Colonic mucosa (tissue), 4 donors: ENCODE measurements around the gene TRAPPC2. TPM values are rescaled to one million over a fixed set of nuclear protein-coding genes. Genes with fewer than 3 reads are reported as not detected.

Source experiments
- DNase-seq: peaks from one replicate; pipeline ENCODE4 v3.0.0-alpha.2; 2020
- H3K27ac ChIP-seq: fragments of 200-600 bp; one replicate; pipeline ENCODE4 v1.8.0; 2021
- H3K27me3 ChIP-seq: fragments of 200-600 bp; one replicate; pipeline ENCODE4 v1.8.0; 2021
- H3K36me3 ChIP-seq: fragments of 200-600 bp; one replicate; pipeline ENCODE4 v1.8.0; 2021
- H3K4me1 ChIP-seq: fragments of 200-600 bp; one replicate; pipeline ENCODE4 v1.8.0; 2021; ENCODE audit warnings: mild to moderate bottlenecking
- H3K4me3 ChIP-seq: fragments of 200-600 bp; one replicate; pipeline ENCODE4 v1.8.0; 2021
- H3K9ac ChIP-seq, 2 donors: one replicate each; pipeline ENCODE4 v1.7.0; 2013; ENCODE audit warnings: control low read depth in 2 of 2, low read depth in 2 of 2, low read length in 2 of 2
- H3K9me3 ChIP-seq: fragments of 200-600 bp; one replicate; pipeline ENCODE4 v1.8.0; 2021
- CTCF ChIP-seq: fragments of 200-600 bp; IDR thresholded peaks from one replicate; pipeline ENCODE4 v1.8.0; 2022; ENCODE audit warnings: antibody characterized with exemption, mild to moderate bottlenecking
- intact Hi-C: fragments of 100-400 bp; cut with DNase I; formaldehyde crosslinking; loops from one replicate; pipeline ENCODE4 v1.14.1; 2022
- total RNA-seq, 2 donors: library from RNA; stranded (reverse); fragmentation: NEBNext Ultra II Directional in 1 of 2; extraction: Animal tissue kit (Norgen Biotek cat#: 25700) in 1 of 2; gene quantifications; one replicate each; pipeline ENCODE4 v1.2.1, GENCODE V29; 2021
- donor health status: healthy.
- donor health status: DM: no; HTN: no; CAD: no.
- donor health status: DM: no; HTN: no; CAD: no.

TRAPPC2 gene
- total RNA-seq, 2 donors from 2014 or later: 20.4 to 20.9 TPM

- Histone ChIP-seq H3K27ac (peak overlapping the region; percentile 85), H3K4me3 (peak overlapping the region; percentile 58)
Observed at GRCh38 chrX:13689741-13690211, 44.6 kb downstream of the TRAPPC2 start.

GRCh38 chrX:13688958-13689740, 45.3 kb downstream of the TRAPPC2 start, which contains the start of gene RAB9A:
TSS of gene RAB9A (plus strand) at chrX:13689128. CDS start at chrX:13708747, 19,619 bp downstream.
- peaks cover 7% of the 10 kb centered on the region for H3K27me3 ChIP-seq
- no peaks in the 10 kb centered on the region for H3K4me1 ChIP-seq
- no peak for TF ChIP-seq CTCF
- H3K4me3 ChIP-seq: peak within 1 kb of the TSS; percentile 58
- no peaks in the 10 kb centered on the region for H3K9me3 ChIP-seq
- no peaks in the 10 kb centered on the region for H3K36me3 ChIP-seq
- peak; percentile 92 for DNase-seq
- peak within 1 kb of the TSS; percentile 81 to 90 for H3K9ac ChIP-seq
- H3K27ac ChIP-seq: peak within 1 kb of the TSS; percentile 85
- intact Hi-C loops: no loop called here

More at GRCh38 chrX:13689741-13690211, 44.6 kb downstream of the TRAPPC2 start:
- H3K9me3 ChIP-seq: no peaks in the 10 kb centered on the region
- H3K4me1 ChIP-seq: no peaks in the 10 kb centered on the region
- no peaks in the 10 kb centered on the region for H3K36me3 ChIP-seq
- intact Hi-C loops: no loop called here
- TF ChIP-seq CTCF: no peak
- H3K9ac ChIP-seq: peak overlapping the region; percentile 81 to 90
- peaks cover 7% of the 10 kb centered on the region for H3K27me3 ChIP-seq
- DNase-seq: no peak

GRCh38 chrX:13688384-13688957, 45.9 kb downstream of the TRAPPC2 start:
- no peak for DNase-seq

GRCh38 chrX:13687203-13687602, 47.2 kb downstream of the TRAPPC2 start:
- Histone ChIP-seq H3K4me1 (no peaks in the 10 kb centered on the region), H3K9me3 (no peaks in the 10 kb centered on the region), H3K9ac (no peak overlapping the region), H3K36me3 (no peaks in the 10 kb centered on the region), H3K27me3 (peaks cover 7% of the 10 kb centered on the region), H3K27ac (no peak overlapping the region), H3K4me3 (no peak overlapping the region)
- DNase-seq: no peak
- intact Hi-C loops: no loop called here
- no peak for TF ChIP-seq CTCF

More at GRCh38 chrX:13688384-13688957, 45.9 kb downstream of the TRAPPC2 start:
- intact Hi-C loops: no loop called here
- no peaks in the 10 kb centered on the region for H3K36me3 ChIP-seq
- TF ChIP-seq CTCF: no peak
- H3K9me3 ChIP-seq: no peaks in the 10 kb centered on the region
- peak overlapping the region; percentile 33 to 90 for H3K9ac ChIP-seq
- H3K27me3 ChIP-seq: peaks cover 7% of the 10 kb centered on the region
- no peaks in the 10 kb centered on the region for H3K4me1 ChIP-seq
- H3K4me3 ChIP-seq: peak overlapping the region; percentile 58
- H3K27ac ChIP-seq: peak overlapping the region; percentile 85

- Histone ChIP-seq H3K4me3 (no peak overlapping the region), H3K9me3 (no peaks in the 10 kb centered on the region), H3K36me3 (no peaks in the 10 kb centered on the region), H3K9ac (no peak overlapping the region), H3K27ac (no peak overlapping the region), H3K27me3 (peaks cover 7% of the 10 kb centered on the region), H3K4me1 (no peaks in the 10 kb centered on the region)
- no peak for TF ChIP-seq CTCF
- intact Hi-C loops: no loop called here
- no peak for DNase-seq
Observed at GRCh38 chrX:13685126-13685763, 49.2 kb downstream of the TRAPPC2 start.
